ENCODE results near the gene ETV2. TPM values are rescaled to one million over a fixed set of nuclear protein-coding genes. Genes with fewer than 3 reads are reported as not detected.

The ETV2 gene
- total RNA-seq, 2 donors from 2014 or later = 1.2 to 1.3 TPM

DNA sequence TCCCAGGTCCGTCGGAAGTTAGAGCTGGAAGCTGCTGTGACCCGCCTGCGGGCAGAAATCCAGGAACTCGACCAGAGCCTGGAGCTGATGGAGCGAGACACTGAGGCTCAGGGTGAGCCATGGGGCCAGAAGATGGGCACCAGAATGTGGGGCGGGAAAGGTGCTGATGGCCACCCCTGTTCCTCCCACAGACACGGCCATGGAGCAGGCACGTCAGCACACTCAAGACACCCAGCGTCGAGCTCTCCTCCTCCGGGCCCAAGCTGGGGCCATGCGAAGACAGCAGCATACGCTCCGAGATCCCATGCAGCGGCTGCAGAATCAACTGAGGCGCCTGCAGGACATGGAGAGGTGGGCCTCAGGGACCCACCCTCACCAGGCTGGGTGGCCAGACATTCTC is 26.5 kb upstream of the ETV2 start:
- Histone ChIP-seq H3K27me3 (ENCODE audit: control insufficient read depth, insufficient read depth, low read length, poor library complexity, severe bottlenecking) (no peaks in the 10 kb centered on the region), H3K27ac (ENCODE audit: low read depth, low read length) (no peak overlapping the region), H3K9ac (ENCODE audit: extremely low read depth, low read length, poor library complexity, severe bottlenecking) (no peak overlapping the region), H3K9me3 (ENCODE audit: control insufficient read depth, low read length) (no peaks in the 10 kb centered on the region), H3K36me3 (ENCODE audit: control insufficient read depth, insufficient read depth, low read length) (peaks cover 14% of the 10 kb centered on the region), H3K4me3 (ENCODE audit: low read length) (no peak overlapping the region), H3K4me1 (ENCODE audit: control insufficient read depth, insufficient read depth, low read length) (no peaks in the 10 kb centered on the region)
- peaks cover 7% of the 10 kb centered on the region for H3K36me3 Mint-ChIP-seq (ENCODE audit: low read depth)
- no peaks in the 10 kb centered on the region for H3K9me3 Mint-ChIP-seq
- TF ChIP-seq, protein P1, sequence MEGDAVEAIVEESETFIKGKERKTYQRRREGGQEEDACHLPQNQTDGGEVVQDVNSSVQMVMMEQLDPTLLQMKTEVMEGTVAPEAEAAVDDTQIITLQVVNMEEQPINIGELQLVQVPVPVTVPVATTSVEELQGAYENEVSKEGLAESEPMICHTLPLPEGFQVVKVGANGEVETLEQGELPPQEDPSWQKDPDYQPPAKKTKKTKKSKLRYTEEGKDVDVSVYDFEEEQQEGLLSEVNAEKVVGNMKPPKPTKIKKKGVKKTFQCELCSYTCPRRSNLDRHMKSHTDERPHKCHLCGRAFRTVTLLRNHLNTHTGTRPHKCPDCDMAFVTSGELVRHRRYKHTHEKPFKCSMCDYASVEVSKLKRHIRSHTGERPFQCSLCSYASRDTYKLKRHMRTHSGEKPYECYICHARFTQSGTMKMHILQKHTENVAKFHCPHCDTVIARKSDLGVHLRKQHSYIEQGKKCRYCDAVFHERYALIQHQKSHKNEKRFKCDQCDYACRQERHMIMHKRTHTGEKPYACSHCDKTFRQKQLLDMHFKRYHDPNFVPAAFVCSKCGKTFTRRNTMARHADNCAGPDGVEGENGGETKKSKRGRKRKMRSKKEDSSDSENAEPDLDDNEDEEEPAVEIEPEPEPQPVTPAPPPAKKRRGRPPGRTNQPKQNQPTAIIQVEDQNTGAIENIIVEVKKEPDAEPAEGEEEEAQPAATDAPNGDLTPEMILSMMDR (conservative IDR thresholded peaks at IDR 0.05) = no peak
- no peak overlapping the region for H3K4me3 Mint-ChIP-seq
- peaks cover 14% of the 10 kb centered on the region for H3K27me3 Mint-ChIP-seq (ENCODE audit: insufficient read depth)
- WGBS, 2 experiments (ENCODE audit: insufficient coverage in 1 of 2, insufficient read length in 1 of 2) = 94 to 96% methylated on average over 13 to 17 of the region's 17 CpGs
- no peak overlapping the region for H3K27ac Mint-ChIP-seq
- no peak for DNase-seq
- H3K4me1 Mint-ChIP-seq = no peaks in the 10 kb centered on the region

DNA sequence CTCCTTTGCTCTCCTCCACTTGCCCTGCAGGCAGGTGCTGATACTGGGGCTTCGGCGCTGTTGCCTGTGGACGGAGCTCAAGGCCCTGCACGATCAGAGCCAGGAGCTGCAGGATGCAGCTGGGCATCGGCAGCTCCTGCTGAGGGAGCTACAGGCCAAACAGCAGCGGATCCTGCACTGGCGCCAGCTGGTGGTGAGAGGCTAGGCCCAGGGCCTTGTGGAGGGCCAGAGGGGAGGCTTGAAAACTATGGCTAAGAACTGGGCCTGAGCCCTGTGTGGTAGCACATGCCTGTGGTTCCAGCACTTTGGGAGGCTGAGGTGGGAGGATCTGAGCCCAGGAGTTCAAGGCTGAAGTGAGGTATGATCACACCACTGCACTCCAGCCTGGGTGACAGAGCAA is 22.7 kb upstream of the ETV2 start:
- WGBS, 2 experiments (ENCODE audit: insufficient coverage in 1 of 2, insufficient read length in 1 of 2) = 81 to 82% methylated on average over 3 to 7 of the region's 7 CpGs
- Histone ChIP-seq H3K9ac (ENCODE audit: extremely low read depth, low read length, poor library complexity, severe bottlenecking) (no peak overlapping the region), H3K9me3 (ENCODE audit: control insufficient read depth, low read length) (no peaks in the 10 kb centered on the region), H3K4me1 (ENCODE audit: control insufficient read depth, insufficient read depth, low read length) (no peaks in the 10 kb centered on the region), H3K36me3 (ENCODE audit: control insufficient read depth, insufficient read depth, low read length) (peaks cover 21% of the 10 kb centered on the region), H3K27me3 (ENCODE audit: control insufficient read depth, insufficient read depth, low read length, poor library complexity, severe bottlenecking) (no peaks in the 10 kb centered on the region), H3K27ac (ENCODE audit: low read depth, low read length) (no peak overlapping the region), H3K4me3 (ENCODE audit: low read length) (no peak overlapping the region)
- TF ChIP-seq, protein P1 (conservative IDR thresholded peaks at IDR 0.05) = peak; percentile 67
- DNase-seq = peak; percentile 83
- Mint-ChIP-seq H3K4me3 (no peak overlapping the region), H3K27ac (no peak overlapping the region), H3K27me3 (ENCODE audit: insufficient read depth) (no peaks in the 10 kb centered on the region), H3K36me3 (ENCODE audit: low read depth) (peaks cover 25% of the 10 kb centered on the region), H3K9me3 (no peaks in the 10 kb centered on the region), H3K4me1 (no peaks in the 10 kb centered on the region)

DNA sequence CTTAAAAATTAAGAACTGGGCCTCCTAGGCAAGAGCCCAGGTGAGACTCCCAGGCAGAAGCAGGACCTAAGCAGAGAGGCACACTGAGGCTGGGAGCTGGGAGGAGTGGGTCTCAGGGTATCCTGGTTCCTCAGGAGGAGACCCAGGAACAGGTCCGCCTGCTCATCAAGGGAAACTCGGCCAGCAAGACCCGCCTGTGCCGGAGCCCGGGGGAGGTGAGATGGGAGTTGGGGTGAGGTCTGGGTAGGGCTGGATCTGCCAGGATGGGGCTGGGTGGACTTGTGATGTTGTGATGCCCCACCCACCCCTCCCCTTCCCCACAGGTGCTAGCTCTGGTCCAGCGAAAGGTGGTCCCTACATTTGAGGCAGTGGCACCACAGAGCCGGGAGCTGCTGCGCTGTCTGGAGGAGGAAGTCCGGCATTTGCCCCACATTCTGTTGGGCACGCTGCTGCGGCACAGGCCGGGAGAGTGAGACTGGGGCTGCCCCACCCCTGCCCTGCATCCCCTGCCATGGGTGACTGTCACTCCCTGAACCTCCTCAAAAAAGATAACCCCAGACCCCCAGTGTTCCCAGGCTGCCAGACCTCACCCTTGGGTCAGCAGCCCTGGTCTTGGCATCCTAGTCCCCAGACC is 22.1 kb upstream of the ETV2 start:
- Mint-ChIP-seq H3K4me1 (no peaks in the 10 kb centered on the region), H3K27ac (no peak overlapping the region), H3K4me3 (no peak overlapping the region), H3K9me3 (no peaks in the 10 kb centered on the region), H3K36me3 (ENCODE audit: low read depth) (peaks cover 25% of the 10 kb centered on the region), H3K27me3 (ENCODE audit: insufficient read depth) (no peaks in the 10 kb centered on the region)
- Histone ChIP-seq H3K9ac (ENCODE audit: extremely low read depth, low read length, poor library complexity, severe bottlenecking) (no peak overlapping the region), H3K27ac (ENCODE audit: low read depth, low read length) (no peak overlapping the region), H3K4me3 (ENCODE audit: low read length) (no peak overlapping the region), H3K27me3 (ENCODE audit: control insufficient read depth, insufficient read depth, low read length, poor library complexity, severe bottlenecking) (no peaks in the 10 kb centered on the region), H3K36me3 (ENCODE audit: control insufficient read depth, insufficient read depth, low read length) (peaks cover 21% of the 10 kb centered on the region), H3K4me1 (ENCODE audit: control insufficient read depth, insufficient read depth, low read length) (no peaks in the 10 kb centered on the region), H3K9me3 (ENCODE audit: control insufficient read depth, low read length) (no peaks in the 10 kb centered on the region)
- TF ChIP-seq, protein P1 (conservative IDR thresholded peaks at IDR 0.05) = no peak
- DNase-seq = no peak
- 89 to 93% methylated on average over 7 to 12 of the region's 12 CpGs for WGBS, 2 experiments (ENCODE audit: insufficient coverage in 1 of 2, insufficient read length in 1 of 2)

All from endodermal cell (in vitro differentiated cells).